ENCODE results near the gene FBXO3.
"Not testable (repeated sequence)": the region's sequence is repeated elsewhere in the genome, so short reads cannot be mapped to it uniquely, and the experiment has no call there.

FBXO3 gene

DNA sequence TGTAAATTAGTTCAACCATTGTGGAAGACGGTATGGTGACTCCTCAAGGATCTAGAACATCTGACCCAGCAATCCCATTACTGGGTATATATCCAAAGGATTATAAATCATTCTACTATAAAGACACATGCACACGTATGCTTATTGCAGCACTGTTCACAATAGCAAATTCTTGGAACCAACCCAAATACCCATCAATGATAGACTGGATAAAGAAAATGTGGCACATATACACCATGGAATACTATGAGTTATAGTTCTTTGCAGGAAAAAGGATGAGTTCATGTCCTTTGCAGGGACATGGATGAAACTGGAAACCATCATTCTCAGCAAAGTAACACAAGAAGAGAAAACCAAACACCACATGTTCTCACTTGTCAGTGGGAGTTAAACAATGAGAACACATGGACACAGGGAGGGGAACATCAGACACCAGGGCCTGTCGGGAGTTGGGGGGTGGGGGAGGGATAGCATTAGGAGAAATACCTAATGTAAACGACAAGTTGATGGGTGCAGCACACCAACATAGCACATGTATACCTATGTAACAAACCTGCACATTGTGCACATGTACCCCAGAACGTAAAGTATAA, 45.2 kb downstream of the FBXO3 start:
- not testable (repeated sequence) for DNase-seq (ENCODE audit: low read depth in 1 of 2, low spot score in 1 of 2)

DNA sequence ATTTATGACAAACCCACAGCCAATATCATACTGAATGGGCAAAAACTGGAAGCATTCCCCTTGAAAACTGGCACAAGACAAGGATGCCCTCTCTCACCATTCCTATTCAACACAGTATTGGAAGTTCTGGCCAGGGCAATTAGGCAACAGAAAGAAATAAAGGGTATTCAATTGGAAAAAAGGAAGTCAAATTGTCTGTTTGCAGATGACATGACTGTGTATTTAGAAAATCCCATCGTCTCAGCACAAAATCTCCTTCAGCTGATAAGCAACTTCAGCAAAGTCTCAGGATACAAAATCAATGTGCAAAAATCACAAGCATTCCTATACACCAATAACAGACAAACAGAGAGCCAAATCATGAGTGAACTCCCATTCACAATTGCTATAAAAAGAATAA, 46.8 kb downstream of the FBXO3 start:
- DNase-seq (ENCODE audit: low read depth in 1 of 2, low spot score in 1 of 2): not testable (repeated sequence)

DNA sequence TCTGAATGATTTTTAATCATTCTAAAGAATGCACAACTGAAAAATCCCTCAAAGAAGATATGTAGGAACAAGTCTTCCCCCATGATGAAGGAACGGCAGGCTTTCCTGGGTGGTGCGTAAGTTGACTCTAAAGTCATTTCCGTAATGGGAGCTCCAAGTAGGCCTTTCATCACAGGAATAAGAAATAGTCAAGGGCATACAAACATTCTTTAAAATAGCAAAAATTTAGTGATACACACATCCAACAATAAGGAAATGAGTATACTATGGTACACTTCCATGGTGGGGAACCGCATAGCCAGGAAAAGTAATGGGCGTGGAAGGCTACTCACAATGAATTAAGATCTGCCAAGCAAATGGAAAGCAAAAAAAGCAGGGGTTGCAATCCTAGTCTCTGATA, 48.8 kb downstream of the FBXO3 start:
- DNase-seq (ENCODE audit: low read depth in 1 of 2, low spot score in 1 of 2): no peak

DNA sequence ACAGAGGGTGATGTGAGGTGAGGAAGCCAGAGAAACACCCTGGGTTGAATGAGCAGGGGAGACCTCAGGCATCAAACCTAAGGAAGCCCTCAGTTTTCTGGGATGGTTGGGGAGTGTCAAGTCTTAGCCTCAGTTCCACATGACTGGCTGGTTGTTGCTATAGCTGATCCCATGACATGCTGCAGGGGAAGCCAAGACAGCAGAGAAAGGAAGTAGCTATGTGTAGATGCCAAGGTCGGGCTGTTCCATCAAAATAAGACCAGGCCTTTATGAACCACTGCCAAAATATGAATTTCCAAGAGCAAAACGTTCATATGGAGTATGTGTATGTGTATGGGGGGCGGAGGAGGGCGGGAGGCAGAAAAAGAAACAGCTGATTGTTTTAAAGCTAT, 49.7 kb downstream of the FBXO3 start:
- no peak for DNase-seq (ENCODE audit: low read depth in 1 of 2, low spot score in 1 of 2)

DNA sequence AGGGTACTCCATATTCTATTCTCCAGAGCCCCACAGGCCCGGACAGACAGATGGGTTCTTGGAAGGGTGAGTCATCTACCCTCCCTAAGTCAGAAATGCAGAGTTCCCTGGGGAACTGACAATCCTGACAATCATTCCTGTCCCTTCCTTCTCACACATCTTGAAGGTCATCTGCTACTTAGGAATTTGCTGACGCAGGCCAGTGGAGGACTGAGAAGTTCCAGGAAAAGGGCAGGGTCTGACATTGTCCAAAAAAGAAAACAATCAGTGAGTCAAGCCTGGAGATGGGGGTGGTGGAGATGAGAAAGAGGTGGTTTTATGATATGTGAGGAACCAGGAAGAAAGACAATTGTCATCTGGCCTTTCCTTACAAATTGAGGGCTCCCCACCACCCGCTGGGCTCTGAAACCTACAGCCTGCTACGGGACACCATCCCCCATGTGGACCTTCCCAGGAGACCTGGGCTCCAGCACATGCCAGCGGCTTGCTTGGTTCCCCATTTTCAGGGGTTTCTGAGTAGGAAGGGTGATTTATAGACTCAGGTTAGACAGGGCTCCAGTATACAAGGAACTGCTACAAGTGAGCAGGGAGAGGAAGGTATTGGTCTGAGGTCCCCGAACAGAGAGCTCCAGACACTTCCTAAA, 51.0 kb downstream of the FBXO3 start:
- no peak for DNase-seq (ENCODE audit: low read depth in 1 of 2, low spot score in 1 of 2)

DNA sequence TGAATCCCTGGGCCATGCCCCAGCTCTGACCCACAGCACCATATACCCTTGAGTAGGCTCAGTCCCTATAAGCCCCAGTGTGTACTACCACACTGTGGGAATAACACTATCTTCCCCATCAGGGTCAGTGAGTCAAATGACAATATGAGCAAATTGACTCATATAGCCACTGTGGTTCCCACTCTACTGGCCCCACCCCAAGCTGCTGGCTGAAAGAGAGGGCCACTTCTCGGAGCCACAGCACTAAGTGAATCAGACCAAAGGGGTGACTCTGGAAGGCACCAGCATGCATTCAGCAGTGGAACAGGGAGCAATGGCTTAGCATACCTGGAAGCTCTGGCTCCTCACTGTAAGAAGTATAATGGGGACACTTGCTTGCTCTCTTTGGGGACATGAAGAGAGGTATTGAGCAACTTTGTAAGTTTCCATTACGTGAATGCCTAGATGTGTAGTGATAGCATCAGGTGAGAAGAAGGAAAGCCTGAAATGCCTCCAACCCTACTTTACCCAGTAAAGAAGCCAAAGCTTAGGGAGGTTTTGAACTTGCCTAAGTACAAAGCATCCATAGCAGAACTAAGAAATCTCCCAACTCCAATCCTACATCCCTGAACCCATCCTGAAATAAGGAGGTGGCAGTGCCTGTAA, 51.6 kb downstream of the FBXO3 start:
- DNase-seq (ENCODE audit: low read depth in 1 of 2, low spot score in 1 of 2): no peak

DNA sequence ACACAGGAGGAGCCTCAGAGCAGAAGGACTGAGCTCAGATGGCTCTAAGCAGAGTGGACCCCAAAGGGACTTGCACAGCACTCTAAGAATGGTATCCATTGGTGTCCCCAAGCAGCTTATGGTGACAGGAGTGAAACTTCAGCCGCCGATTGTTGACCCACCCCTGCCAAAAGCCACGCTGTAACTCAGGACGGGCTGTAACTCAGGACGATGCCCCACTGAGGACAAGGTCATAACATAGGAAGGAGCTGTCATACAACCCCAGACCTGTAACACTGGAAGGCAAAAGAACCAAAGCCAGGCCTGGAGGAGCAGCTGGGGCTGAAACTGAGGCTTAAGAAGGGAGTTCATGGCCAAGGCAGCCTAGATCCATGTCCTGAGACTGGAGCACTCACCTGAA, 52.3 kb downstream of the FBXO3 start:
- DNase-seq (ENCODE audit: low read depth in 1 of 2, low spot score in 1 of 2): no peak

DNA sequence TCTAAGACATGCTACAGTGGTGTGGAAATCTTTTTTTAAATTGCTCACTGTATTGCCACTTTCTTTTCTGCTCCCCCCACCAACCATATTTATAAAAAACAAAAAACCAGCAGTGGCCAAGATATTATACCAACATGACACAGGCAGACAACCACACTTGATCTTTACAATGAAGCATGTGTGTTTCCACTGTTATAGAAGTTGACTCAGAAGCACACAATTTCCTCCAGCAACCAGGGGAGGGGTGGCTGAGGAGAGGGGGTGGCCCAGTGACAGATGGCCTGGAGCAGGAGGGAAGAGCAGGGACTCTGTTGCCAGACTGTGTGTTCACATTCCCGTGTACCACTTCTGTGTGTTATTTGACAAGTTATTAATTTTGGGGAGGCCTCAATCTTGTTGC, 52.9 kb downstream of the FBXO3 start:
- DNase-seq (ENCODE audit: low read depth in 1 of 2, low spot score in 1 of 2): no peak

DNA sequence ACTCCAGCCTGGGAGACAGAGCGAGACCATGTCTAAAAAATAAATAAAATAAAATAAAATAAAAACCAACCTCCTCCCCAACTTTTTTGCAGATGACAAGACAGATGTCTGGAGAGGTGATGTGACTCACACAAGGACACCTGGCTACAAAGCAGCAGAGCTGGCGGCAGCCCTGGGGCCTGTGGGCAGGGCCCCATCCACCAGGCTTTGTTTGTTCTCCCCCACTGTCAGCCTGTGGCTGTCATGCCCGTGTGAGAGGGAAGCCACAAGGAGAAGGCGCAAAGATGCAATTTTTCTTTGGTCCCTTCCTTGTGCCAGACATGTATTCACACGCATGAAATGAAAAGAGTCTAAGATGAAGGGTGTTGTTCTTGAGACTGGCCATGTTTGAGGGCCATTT, 54.7 kb downstream of the FBXO3 start:
- DNase-seq (ENCODE audit: low read depth in 1 of 2, low spot score in 1 of 2): no peak

DNA sequence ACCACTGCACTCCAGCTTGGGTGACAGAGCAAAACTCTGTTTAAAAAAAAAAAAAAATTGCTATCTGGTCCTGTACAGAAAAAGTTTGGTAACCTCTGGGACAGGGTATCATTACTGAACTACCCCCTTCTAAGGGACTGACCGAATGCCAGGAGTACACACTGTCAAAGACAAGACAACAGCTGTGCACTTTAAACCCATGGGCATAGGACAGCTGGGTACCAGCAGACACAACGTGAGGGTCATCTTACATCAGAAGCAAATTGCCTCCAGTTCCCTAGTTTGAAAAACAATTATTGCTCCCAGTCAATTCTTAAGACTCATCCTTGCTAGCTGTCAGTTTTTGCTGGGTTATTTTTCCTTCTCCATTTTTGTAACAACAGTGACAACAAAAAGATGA, 55.9 kb downstream of the FBXO3 start:
- DNase-seq (ENCODE audit: low read depth in 1 of 2, low spot score in 1 of 2): no peak

DNA sequence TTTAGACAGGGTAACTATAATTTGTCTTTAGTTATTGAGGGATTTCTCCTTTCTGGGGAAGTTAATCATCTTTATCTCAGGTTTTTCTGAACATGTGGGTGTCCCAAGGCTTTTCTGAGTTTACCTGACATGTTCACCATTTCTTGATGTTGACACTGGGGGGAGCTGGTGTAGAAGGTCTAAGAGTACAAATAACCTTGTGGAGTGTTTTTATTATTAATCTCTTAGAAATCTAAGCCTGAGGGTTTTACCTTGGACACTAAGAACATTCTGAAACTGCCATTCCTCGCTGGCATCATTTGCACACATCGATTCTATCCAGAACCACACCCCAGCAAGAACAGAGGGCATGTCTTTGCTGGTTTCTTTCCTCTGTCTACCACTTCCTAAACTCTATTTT, 58.1 kb downstream of the FBXO3 start:
- DNase-seq (ENCODE audit: low read depth in 1 of 2, low spot score in 1 of 2): no peak

DNA sequence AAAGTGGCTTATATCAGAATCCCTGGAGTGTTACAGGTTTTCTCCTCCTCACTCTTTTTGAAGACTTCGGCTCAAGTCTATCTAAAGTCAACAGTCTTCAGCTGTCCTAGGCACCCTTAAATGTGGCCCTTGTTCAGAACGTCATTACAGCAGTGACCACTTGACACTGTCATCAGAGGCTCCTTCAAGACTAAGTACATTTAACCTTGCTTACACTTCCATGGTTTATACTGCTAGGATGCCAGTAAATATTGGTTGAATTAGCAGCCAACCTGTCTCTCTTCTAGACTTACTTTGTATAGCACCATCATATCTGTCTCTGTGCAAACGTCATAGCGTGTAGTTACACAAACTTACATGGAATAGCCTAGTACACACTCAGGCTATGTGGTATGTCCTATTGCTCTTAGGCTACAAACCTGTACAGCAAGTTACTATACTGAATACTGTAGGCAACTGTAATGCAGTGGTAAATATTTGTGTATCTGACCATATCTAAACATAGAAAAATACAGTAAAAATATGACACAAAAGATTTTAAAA, 60.4 kb downstream of the FBXO3 start:
- no peak for DNase-seq (ENCODE audit: low read depth in 1 of 2, low spot score in 1 of 2)

DNA sequence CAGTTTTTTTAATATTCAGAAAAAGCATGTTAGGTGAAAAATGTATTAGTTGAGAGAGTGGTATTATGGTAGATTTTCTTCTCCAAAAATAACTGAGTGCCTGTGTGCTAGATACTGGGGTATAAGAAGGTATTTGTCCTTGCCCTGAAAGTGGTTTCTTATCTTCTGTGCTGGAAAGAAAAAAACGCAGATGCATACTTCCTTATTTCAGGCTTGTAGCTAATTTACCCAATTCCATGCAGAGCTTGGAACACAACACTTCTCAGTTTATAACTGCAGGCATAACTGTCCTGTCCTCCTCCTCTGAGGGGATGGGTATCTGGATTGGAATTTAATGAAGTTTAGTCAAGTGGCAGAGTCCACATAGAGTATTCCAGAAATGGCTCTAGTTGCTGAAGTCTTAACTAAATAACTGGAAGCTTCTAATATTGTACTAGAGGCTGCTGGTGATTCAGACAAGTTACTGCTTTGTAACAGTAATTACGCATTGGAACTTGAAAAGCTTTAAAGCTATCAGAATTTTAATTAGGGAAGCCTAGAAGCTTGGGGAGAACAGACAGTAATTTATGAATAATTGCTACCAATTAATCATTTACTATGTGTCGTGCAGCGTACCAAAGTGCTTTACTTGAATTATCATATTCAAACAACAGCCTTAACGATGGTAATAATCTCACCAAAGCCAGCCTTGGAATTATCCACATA, 61.0 kb downstream of the FBXO3 start:
- DNase-seq (ENCODE audit: low read depth in 1 of 2, low spot score in 1 of 2): no peak

DNA sequence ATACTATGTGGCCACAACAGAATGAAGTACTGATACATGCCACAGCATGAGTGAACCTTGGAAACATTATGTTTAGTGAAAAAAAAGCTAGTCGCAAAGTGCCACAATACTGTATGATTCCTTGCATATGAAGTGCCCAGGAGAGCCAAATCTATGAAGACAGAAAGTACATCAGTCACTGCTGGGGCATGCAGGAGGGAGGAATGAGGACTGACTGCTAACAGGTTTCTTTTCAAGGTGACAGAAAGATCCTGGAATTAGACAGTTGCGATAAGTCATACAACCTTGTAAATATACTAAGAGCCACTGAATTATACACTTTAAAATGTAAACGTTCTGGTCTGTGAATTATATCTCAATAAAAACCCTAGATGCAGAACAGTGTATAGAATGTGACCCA, 61.9 kb downstream of the FBXO3 start:
- DNase-seq (ENCODE audit: low read depth in 1 of 2, low spot score in 1 of 2): no peak

DNA sequence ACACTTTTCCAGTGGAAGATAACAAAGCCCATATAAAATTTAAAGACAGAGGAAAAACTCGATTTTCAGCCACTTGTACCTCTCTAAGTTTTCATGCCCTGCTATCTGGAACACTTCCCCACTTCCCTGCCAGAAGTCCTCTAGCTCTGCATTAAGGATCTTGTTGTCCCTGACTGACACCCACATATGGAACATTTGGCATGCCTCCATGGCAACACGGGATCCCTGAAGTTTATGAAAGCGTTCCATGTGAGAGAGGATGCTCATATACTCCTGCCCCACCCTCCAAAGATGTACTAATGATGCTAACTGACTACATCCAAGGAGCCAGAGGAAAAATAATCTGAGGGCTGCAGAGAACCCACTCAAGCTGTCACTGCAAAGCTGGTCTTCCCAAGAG, 64.9 kb downstream of the FBXO3 start:
- no peak for DNase-seq (ENCODE audit: low read depth in 1 of 2, low spot score in 1 of 2)

DNA sequence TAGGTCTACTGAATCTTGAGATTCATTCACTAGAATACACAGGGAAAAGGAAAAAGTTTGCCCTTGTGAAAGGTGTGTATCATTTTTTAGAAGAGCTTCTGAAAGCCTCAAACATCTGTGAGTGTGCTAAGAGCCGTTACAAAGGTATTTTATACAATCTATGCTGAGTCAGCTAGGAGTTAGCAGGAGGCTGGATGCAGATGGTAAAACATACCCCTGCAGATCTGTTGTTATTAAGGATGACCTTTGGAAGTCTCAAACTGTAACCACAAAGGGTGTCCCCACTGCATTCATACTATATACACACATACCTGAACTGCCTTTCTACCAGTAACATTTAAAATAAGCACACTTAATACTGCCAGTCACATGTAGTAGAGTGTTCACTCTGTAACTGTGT, 65.3 kb downstream of the FBXO3 start:
- no peak for DNase-seq (ENCODE audit: low read depth in 1 of 2, low spot score in 1 of 2)

DNA sequence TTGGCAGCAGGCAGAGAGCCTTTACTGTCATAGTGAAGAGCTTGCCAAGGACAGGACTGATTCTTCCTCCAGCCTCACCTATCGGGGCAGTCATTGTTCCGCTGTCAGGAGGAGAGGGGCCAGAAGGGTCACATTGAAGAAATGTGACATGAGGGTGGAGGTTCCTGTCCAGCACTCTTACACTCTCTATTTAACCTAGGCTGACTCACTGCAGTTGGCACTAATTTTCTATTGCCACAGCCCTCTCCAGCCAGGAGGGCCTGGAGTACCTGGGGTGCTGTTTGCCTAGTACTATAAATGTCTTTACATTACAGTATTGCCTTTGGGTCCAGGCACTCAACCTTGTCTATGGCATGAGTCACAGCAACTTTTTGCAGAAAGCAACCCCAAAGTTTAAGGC, 66.5 kb downstream of the FBXO3 start:
- not testable (repeated sequence) for DNase-seq (ENCODE audit: low read depth in 1 of 2, low spot score in 1 of 2)

DNA sequence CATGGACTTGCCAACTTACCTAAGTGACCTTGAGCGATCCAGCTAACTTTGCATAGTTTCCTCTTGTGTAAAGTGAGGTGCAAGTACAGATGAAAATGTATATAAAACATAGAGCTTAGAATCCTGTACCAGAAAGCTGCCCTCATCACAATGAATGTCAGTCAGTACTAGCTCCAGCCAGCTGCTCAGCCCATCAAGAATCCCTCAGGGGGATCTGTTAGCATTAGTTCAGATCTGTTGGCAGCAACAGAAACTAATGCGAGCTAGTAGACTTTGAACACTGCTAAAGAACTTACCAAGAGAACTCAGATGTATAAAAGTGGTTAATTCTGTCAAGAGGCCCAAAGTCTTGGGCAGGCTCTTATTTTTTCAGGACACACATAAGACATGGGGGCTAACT, 67.4 kb downstream of the FBXO3 start:
- DNase-seq (ENCODE audit: low read depth in 1 of 2, low spot score in 1 of 2): no peak

DNA sequence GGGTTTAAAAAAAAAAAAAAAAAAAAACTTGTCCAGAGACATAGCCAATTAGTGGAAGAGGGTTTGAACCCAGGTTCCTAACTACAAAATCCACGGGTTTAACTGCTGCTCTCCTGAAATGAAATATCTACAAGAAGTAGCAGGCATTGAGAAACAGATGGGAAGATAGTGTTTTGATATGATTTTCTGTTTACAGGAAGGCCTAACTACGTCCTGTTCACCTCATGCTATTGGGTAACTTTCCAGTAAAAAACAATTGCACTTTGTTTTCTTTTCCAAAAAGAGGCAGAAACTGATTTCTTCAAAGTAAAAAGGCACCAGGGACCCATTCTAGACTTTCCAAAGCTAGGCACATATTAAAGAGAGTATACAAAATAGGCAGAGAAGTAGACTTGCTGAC, 67.8 kb downstream of the FBXO3 start:
- DNase-seq (ENCODE audit: low read depth in 1 of 2, low spot score in 1 of 2): no peak

DNA sequence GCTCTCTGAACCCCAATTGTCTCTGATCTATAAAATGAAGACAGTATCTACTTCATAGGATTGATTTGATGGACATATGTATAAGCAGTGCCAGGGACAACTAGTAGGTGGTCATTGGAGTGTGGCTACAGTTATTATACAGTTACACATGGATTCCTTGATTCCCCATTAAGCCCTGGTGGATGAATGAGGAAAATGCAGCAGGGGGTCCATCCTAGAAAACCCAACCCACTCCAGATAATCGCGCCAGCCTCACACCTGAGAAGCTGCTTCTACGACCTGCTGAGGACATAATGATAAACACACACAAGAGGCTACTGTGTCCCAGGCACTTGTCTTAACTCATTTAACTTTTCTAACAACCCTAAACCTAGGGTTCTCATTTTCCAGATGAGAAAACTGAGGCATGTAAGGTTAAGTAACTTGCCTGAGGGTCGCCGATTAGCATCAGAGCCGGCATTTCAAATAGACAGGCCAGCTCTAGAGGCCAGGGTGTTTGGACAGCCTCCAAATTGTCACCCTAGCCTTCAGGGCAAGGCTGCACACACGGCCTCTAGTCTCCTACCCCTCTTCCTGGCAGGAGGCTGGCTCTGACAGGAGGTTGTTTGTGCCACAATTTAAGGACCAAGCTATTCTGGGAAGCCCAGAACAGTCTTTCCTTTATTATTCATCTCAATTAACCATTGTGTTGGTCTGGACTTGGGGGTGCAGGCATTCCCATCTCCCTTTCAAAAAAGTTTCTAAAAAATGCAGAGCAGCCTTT, 69.9 kb downstream of the FBXO3 start:
- DNase-seq (ENCODE audit: low read depth in 1 of 2, low spot score in 1 of 2): no peak

DNA sequence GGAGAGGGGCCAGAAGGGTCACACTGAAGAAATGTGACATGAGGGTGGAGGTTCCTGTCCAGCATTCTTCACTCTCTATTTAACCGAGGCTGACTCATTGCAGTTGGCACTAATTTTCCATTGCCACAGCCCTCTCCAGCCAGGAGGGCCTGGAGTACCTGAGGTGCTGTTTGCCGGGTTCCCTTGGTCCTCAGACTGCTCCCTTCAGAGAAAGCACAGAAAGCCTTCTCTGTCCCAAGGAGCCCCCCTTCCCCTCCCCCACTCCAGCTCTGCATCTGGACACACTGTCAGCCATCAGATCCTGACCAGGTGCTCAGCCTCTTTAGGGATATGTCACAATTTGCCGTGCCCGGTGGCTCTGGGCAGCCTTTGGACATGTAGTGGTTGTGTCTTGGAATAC, 70.5 kb downstream of the FBXO3 start:
- DNase-seq (ENCODE audit: low read depth in 1 of 2, low spot score in 1 of 2): no peak
